ENCODE results near the gene SPEG. TPM values are rescaled to one million over a fixed set of nuclear protein-coding genes. Genes with fewer than 3 reads are reported as not detected.

Gene SPEG
- total and polyA plus RNA-seq, 2 of the 8 experiments (the other 6 are each of a cell fraction or from before 2014, with no cell fraction given), result 19.9 to 32.0 TPM

DNA sequence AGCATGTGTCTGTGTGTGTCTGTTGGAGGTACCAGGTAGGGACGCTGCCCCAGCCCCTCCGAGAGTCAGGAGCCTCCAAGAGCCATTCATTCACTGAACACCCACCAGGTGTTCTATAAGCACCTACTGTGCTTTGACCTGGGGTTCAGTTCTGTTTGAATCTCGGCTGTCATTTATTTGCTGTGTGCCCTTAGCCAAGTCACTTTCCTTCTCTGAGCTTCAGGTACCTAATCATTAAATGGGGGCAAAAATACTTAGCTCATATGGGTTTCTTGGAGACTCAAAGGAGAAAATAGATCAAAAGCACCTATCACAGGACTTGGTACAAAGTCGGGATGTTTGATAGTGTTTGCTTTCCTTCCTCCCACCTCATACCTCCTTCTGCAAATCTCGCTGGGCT lies 92.8 kb downstream of the SPEG start (continued):
- TF ChIP-seq BACH1 (IDR thresholded peaks at IDR 0.05; ENCODE audit: low read length), result no peak
- TF ChIP-seq NANOG (IDR thresholded peaks at IDR 0.05; ENCODE audit: insufficient read depth, low read depth, low read length, poor library complexity, severe bottlenecking), result no peak
- no peak for TF ChIP-seq POLR2A (IDR thresholded peaks at IDR 0.05; ENCODE audit: control extremely low read depth in 1 of 2, low read depth in 2 of 2, low read length in 2 of 2)
- no peak for TF ChIP-seq FOSL1 (IDR thresholded peaks at IDR 0.05; ENCODE audit: insufficient read depth, low read depth, low read length)
